NOMO-1 (cell line): ENCODE results near the gene KANSL1.

Source experiments
- DNase-seq, 2 experiments: peaks; one replicate each; lab custom pipeline; 2025; ENCODE audit not compliant: unreplicated experiment in 2 of 2; lab: John Stamatoyannopoulos, UW

KANSL1 gene

GRCh38 chr17:45991341-45991740 is 201.9 kb downstream of the KANSL1 start:
- no peak for DNase-seq

- no peak for DNase-seq
Measured at GRCh38 chr17:45990886-45991285, 202.3 kb downstream of the KANSL1 start.

GRCh38 chr17:45989759-45990158 is 203.5 kb downstream of the KANSL1 start:
- DNase-seq = no peak

- no peak for DNase-seq
Measured at GRCh38 chr17:45987706-45988105, 205.5 kb downstream of the KANSL1 start.

- DNase-seq = no peak
Measured at GRCh38 chr17:45986056-45986455, 207.2 kb downstream of the KANSL1 start.

DNA sequence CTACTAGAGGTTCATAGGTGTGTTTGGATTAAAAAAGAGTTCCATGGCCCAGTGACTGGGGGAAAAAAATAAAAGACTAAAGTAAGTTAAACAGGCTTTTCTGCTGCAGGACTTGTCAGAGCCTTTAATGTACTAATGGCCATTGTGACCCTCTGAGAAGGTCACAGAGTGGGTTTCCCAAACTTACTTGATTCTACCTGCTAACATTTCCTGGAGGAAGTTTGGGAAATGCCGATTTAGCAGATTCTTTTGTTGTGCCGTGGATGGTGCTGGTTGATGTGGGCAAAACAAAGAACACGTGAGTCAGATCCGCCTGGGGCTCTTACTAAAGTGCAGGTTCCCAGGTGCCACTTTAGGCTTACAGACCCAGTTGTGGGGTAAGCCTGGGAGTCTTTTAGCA is 207.8 kb downstream of the KANSL1 start:
- no peak for DNase-seq

DNA sequence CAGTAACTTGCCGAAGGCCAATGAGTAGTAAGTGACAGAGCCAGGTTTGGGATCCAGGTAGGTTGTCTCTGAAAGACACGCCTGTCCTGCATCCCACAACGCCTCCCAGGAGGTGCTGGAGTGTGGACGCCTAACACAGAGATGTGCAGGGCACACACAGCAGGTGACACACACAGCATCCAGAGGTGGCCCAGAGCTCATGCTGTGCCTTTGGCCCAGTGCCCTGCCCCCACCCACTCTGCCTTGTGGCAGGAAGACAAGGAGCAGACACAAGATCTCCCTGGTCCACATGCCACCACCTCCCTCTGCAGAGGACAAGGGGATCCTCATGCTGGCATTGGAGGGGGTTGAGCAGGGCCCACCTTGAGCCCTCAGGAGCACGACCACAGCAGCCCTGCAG is 208.9 kb downstream of the KANSL1 start:
- DNase-seq = no peak

DNA sequence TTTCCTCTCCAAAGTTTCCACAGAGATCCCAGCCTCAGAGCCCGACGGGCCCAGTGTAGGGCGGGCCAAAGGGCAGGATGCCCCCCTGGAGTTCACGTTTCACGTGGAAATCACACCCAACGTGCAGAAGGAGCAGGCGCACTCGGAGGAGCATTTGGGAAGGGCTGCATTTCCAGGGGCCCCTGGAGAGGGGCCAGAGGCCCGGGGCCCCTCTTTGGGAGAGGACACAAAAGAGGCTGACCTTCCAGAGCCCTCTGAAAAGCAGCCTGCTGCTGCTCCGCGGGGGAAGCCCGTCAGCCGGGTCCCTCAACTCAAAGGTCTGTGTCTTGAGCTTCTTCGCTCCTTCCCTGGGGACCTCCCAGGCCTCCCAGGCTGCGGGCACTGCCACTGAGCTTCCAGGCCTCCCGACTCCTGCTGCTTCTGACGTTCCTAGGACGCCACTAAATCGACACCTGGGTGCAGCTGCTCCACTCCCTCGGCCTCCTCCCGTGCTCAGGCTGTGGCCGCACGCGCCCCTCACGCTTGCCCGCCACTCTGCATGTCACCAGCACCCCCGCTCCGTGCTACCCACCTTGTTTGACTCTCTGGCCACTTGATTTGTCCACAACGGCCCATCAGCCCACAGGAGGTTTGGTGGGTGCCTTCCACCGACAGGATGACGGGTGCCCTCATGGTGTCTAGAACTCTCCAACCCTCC is 209.5 kb downstream of the KANSL1 start:
- no peak for DNase-seq

GRCh38 chr17:45982791-45983613 is 210.2 kb downstream of the KANSL1 start:
- DNase-seq = no peak

- no peak for DNase-seq
Measured at GRCh38 chr17:45981306-45981705, 211.9 kb downstream of the KANSL1 start.

- no peak for DNase-seq
Measured at GRCh38 chr17:45980855-45981254, 212.4 kb downstream of the KANSL1 start.
